Coronary artery (tissue), 2 donors: ENCODE measurements around the gene HPSE2.
"Not testable (repeated sequence)": the region's sequence is repeated elsewhere in the genome, so short reads cannot be mapped to it uniquely, and the experiment has no call there.

ENCODE experiments used
- DNase-seq: peaks from one replicate; pipeline ENCODE4 v3.0.0-alpha.2; 2017; ENCODE audit warnings: low spot score
- H3K27ac ChIP-seq, 2 donors: fragments of 200-600 bp; sonication (generic); one replicate each; pipeline ENCODE4 v1.5.1; 2016 to 2019
- H3K4me3 ChIP-seq: fragments of 200-600 bp; sonication (generic); 2 replicates; pipeline ENCODE4 v1.5.1; 2016; ENCODE audit warnings: mild to moderate bottlenecking, moderate library complexity
- TF ChIP-seq, protein P1 (sequence below): fragments of 200-600 bp; sonication (generic); IDR thresholded peaks from one replicate; pipeline ENCODE4 v1.5.1; 2019; ENCODE audit warnings: antibody characterized with exemption

Gene HPSE2

GRCh38 chr10:98910048-98910447, 325.6 kb downstream of the HPSE2 start:
- Histone ChIP-seq H3K4me3 (no peak overlapping the region), H3K27ac (no peak overlapping the region)
- TF ChIP-seq, protein P1, sequence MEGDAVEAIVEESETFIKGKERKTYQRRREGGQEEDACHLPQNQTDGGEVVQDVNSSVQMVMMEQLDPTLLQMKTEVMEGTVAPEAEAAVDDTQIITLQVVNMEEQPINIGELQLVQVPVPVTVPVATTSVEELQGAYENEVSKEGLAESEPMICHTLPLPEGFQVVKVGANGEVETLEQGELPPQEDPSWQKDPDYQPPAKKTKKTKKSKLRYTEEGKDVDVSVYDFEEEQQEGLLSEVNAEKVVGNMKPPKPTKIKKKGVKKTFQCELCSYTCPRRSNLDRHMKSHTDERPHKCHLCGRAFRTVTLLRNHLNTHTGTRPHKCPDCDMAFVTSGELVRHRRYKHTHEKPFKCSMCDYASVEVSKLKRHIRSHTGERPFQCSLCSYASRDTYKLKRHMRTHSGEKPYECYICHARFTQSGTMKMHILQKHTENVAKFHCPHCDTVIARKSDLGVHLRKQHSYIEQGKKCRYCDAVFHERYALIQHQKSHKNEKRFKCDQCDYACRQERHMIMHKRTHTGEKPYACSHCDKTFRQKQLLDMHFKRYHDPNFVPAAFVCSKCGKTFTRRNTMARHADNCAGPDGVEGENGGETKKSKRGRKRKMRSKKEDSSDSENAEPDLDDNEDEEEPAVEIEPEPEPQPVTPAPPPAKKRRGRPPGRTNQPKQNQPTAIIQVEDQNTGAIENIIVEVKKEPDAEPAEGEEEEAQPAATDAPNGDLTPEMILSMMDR, result no peak
- no peak for DNase-seq

DNA sequence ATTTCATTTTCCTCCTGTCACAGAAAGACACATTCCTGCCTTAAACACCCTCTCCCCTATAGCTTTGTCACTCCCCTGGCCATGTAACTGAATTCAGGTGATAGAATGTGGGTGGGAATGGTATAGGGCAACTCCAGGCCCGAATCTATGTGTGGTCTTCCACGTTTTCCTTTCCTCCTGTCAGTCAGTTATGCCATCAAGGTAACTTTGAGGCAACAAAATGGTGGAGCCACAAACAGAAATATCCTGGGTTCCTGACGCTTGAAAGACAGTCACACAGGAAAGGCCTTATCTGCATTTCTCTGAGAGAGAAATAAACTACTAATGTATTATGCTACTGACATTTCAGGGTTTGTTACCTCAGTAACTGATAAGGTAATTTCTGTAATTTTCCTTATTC, 326.8 kb downstream of the HPSE2 start:
- DNase-seq, result no peak
- no peak overlapping the region for H3K4me3 ChIP-seq
- H3K27ac ChIP-seq, result no peak overlapping the region
- TF ChIP-seq, protein P1, result no peak

- not testable (repeated sequence) for H3K27ac ChIP-seq, DNase-seq, H3K4me3 ChIP-seq
Measured at GRCh38 chr10:98908247-98908646, 327.4 kb downstream of the HPSE2 start.

DNA sequence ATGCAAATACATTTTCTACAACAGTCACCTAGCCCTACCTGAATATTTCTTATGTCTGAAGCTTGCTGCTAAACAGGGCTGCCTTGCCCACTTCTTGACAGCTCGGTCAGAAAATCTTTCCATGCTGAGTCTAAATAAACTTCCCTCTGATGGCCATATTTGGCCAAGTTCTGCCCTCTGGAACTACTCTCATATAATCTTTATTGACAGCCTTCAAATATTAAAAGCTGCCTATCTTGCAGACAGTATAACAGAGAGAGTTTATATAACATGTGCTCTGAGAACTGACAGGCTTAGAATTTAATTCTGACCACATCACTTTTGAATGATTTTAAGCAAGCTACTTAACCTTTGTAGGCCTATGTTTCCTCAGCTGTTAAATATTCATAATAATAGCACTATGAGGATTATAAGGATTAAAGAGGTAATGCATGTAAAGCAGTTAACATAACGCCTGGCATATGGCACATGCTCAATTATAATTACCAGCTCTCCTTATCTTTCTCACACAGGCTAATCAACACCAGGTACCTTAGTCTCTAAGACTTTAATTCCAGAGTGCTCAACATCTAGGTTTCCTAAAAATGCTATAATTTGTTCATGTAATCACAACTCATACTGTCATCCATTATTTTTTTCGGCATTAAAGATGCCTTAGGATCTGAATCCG, 334.1 kb downstream of the HPSE2 start:
- TF ChIP-seq, protein P1, result no peak
- H3K4me3 ChIP-seq, result no peak overlapping the region
- no peak for DNase-seq
- no peak overlapping the region for H3K27ac ChIP-seq

- Histone ChIP-seq H3K4me3 (no peak overlapping the region), H3K27ac (no peak overlapping the region)
- DNase-seq, result no peak
- TF ChIP-seq, protein P1, result no peak
Measured at GRCh38 chr10:98899018-98899417, 336.6 kb downstream of the HPSE2 start.

GRCh38 chr10:98892523-98892922, 343.1 kb downstream of the HPSE2 start:
- Histone ChIP-seq H3K4me3 (no peak overlapping the region), H3K27ac (no peak overlapping the region)
- TF ChIP-seq, protein P1, result no peak
- DNase-seq, result no peak

- no peak overlapping the region for H3K27ac ChIP-seq
- DNase-seq, result no peak
- H3K4me3 ChIP-seq, result no peak overlapping the region
- TF ChIP-seq, protein P1, result no peak
Measured at GRCh38 chr10:98886686-98887085, 349.0 kb downstream of the HPSE2 start.

DNA sequence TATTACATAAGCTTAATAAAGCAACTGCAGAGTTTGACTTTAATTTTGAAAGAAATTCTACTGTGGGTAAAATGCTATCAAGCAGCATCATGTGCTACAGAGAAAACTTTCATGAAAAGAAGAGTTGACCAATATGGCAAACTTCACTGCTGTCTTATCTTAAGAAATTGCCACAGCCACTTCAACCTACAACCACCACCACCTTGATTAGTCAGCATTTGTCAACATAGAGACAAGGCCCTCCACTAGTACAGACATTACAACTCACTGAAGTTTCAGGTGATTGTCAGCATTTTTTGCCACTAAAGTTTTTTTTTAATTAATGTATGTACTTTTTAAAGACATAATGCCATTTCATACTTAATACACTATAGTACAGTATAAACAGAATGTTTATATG, 350.3 kb downstream of the HPSE2 start:
- DNase-seq, result no peak
- TF ChIP-seq, protein P1, result no peak
- Histone ChIP-seq H3K27ac (no peak overlapping the region), H3K4me3 (no peak overlapping the region)
